ENCODE data around the gene THSD7B. TPM values are rescaled to one million over a fixed set of nuclear protein-coding genes. Genes with fewer than 3 reads are reported as not detected.
"Not testable (repeated sequence)": the region's sequence is repeated elsewhere in the genome, so short reads cannot be mapped to it uniquely, and the experiment has no call there.

Gene THSD7B
- total RNA-seq, 6 donors from 2014 or later: 0.47 TPM; not detected in 5

DNA sequence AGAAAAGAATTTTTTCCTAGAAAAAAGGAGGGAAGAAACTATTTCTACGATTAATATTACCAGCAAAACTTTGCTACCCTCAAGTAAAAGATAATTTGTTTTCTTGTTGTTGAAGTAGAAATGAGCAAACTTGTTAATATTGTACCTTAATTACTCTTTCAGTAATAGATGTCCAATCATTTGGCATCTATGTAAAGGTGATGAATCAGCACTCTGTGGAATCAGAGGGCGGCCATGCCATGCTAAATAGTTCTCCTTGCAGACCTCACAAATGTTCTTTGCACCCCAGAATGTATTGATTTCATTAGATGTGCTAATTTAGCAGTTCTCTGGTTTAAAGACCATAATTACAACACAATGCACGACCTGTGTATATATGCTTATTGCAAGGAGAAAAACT is 29.1 kb upstream of the THSD7B start:
- H3K36me3 ChIP-seq: no peaks in the 10 kb centered on the region
- H3K27me3 ChIP-seq: no peaks in the 10 kb centered on the region
- no peak for DNase-seq
- no peaks in the 10 kb centered on the region for H3K4me1 ChIP-seq
- TF ChIP-seq EP300 (IDR thresholded peaks at IDR 0.05) (no peak), POLR2A (IDR thresholded peaks at IDR 0.05) (no peak), POLR2AphosphoS5 (IDR thresholded peaks at IDR 0.05) (no peak)
- TF ChIP-seq, protein P1, sequence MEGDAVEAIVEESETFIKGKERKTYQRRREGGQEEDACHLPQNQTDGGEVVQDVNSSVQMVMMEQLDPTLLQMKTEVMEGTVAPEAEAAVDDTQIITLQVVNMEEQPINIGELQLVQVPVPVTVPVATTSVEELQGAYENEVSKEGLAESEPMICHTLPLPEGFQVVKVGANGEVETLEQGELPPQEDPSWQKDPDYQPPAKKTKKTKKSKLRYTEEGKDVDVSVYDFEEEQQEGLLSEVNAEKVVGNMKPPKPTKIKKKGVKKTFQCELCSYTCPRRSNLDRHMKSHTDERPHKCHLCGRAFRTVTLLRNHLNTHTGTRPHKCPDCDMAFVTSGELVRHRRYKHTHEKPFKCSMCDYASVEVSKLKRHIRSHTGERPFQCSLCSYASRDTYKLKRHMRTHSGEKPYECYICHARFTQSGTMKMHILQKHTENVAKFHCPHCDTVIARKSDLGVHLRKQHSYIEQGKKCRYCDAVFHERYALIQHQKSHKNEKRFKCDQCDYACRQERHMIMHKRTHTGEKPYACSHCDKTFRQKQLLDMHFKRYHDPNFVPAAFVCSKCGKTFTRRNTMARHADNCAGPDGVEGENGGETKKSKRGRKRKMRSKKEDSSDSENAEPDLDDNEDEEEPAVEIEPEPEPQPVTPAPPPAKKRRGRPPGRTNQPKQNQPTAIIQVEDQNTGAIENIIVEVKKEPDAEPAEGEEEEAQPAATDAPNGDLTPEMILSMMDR (IDR thresholded peaks at IDR 0.05): no peak
- no peak overlapping the region for H3K4me3 ChIP-seq
- no peak overlapping the region for H3K27ac ChIP-seq
- 83 to 84% methylated on average over 3 of the region's 3 CpGs for WGBS, 2 donors
- ATAC-seq (ENCODE audit: low FRiP score in 2 of 2): no peak
- H3K9me3 ChIP-seq: no peaks in the 10 kb centered on the region

DNA sequence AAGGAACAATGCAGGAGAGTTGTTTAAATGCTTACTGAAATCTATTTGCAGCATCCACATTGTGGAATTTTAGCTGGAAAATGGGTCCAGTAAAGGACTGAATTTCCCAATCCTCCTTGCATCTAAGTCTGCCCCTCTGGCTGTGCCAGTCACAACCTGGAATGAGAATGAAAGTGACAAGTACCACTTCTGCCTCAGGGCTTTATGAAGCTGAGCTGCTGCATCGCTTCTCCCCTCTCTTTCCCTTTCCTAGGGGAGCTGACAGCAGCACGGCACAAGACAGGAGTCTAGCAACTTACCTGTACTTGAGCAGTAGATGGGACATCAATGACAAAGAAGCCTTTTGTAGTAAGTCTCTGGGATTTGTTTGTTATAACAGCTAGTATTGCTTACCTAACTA is 27.3 kb upstream of the THSD7B start:
- no peaks in the 10 kb centered on the region for H3K9me3 ChIP-seq
- no peak for DNase-seq
- 39 to 66% methylated on average over 2 of the region's 2 CpGs for WGBS, 2 donors

DNA sequence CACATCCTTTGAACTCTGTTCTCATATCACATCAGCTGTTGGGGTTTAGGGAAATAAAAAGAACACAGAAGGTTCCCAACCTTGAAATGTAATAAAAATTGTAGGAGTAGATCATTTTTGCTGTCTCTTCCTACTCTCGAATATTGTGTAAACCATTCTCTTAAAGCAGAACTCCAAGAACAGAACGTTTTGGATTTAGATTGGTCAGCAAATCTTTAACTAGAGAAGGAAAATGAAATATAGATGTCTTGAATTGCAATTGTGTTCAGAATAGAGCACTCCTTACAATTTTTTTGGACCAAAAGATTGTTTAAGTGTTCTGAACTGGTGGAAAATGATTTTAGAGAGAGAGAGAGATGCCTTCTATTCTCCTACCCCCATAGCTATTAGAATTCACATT is 23.9 kb upstream of the THSD7B start:
- DNase-seq (no peak), ATAC-seq (ENCODE audit: low FRiP score in 2 of 2) (no peak)
- H3K27ac ChIP-seq: no peak overlapping the region
- no peaks in the 10 kb centered on the region for H3K36me3 ChIP-seq
- no peaks in the 10 kb centered on the region for H3K9me3 ChIP-seq
- no peaks in the 10 kb centered on the region for H3K27me3 ChIP-seq
- no peak overlapping the region for H3K4me3 ChIP-seq
- 44 to 49% methylated on average over 2 of the region's 2 CpGs for WGBS, 2 donors
- no peak for TF ChIP-seq POLR2AphosphoS5 (IDR thresholded peaks at IDR 0.05)
- no peak for TF ChIP-seq POLR2A (IDR thresholded peaks at IDR 0.05)
- TF ChIP-seq EP300 (IDR thresholded peaks at IDR 0.05): no peak
- TF ChIP-seq, protein P1 (IDR thresholded peaks at IDR 0.05): no peak
- H3K4me1 ChIP-seq: no peaks in the 10 kb centered on the region

More for the DNA sequence above, 27.3 kb upstream of the THSD7B start:
- H3K27ac ChIP-seq: no peak overlapping the region
- no peaks in the 10 kb centered on the region for H3K36me3 ChIP-seq
- no peaks in the 10 kb centered on the region for H3K4me1 ChIP-seq
- no peak overlapping the region for H3K4me3 ChIP-seq
- ATAC-seq (ENCODE audit: low FRiP score in 2 of 2): no peak
- TF ChIP-seq, protein P1 (IDR thresholded peaks at IDR 0.05): no peak
- TF ChIP-seq POLR2A (IDR thresholded peaks at IDR 0.05) (no peak), EP300 (IDR thresholded peaks at IDR 0.05) (no peak), POLR2AphosphoS5 (IDR thresholded peaks at IDR 0.05) (no peak)
- no peaks in the 10 kb centered on the region for H3K27me3 ChIP-seq

DNA sequence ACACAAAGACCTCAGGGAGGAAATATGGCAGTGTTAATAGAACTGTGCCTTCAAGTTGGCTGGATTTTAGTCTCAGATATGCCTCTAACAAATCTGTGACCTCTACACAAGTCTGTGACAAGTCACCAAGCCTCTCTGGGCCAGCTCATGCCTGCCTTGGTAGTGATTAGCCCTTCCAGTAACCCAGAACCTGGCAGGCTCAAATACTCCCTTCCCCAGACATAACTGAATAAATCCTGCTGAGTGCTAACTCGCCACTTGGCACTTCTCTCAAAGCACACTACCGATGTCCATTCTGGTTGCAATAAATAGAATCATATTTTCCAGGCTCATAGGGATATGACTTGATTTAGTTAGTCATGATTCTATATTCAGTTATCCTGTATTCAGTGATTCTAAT is 15.3 kb upstream of the THSD7B start:
- Histone ChIP-seq H3K27ac (no peak overlapping the region), H3K36me3 (no peaks in the 10 kb centered on the region), H3K4me3 (no peak overlapping the region), H3K27me3 (no peaks in the 10 kb centered on the region), H3K4me1 (no peaks in the 10 kb centered on the region), H3K9me3 (no peaks in the 10 kb centered on the region)
- WGBS, 2 donors: 88 to 94% methylated on average over 2 of the region's 2 CpGs
- ATAC-seq (ENCODE audit: low FRiP score in 2 of 2): no peak
- no peak for DNase-seq
- TF ChIP-seq EP300 (IDR thresholded peaks at IDR 0.05) (no peak), POLR2AphosphoS5 (IDR thresholded peaks at IDR 0.05) (no peak)
- TF ChIP-seq, protein P1 (IDR thresholded peaks at IDR 0.05): no peak

DNA sequence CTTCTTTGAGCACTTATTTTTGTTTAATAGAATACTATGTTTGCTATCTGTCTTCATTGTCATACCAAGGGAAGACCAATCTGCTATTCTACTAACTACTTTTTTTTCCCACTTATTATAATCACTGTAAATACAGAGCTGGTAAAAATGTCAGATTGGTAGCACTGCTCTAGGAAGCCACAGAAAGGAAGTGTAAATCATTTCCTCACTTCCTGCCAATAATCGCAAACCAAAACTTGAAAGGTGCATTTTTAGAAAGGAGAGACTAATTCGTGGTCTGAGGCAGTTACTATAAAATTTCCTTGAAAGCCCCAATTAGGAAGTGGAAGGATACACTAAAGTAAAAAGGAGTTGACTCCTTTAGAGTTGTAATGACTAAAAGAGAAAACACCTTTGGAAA is 13.9 kb upstream of the THSD7B start:
- Histone ChIP-seq H3K27me3 (no peaks in the 10 kb centered on the region), H3K4me3 (no peak overlapping the region), H3K27ac (no peak overlapping the region), H3K9me3 (no peaks in the 10 kb centered on the region), H3K4me1 (no peaks in the 10 kb centered on the region), H3K36me3 (no peaks in the 10 kb centered on the region)
- ATAC-seq (ENCODE audit: low FRiP score in 2 of 2): no peak
- TF ChIP-seq POLR2A (IDR thresholded peaks at IDR 0.05): no peak
- no peak for TF ChIP-seq POLR2AphosphoS5 (IDR thresholded peaks at IDR 0.05)
- TF ChIP-seq EP300 (IDR thresholded peaks at IDR 0.05): no peak
- TF ChIP-seq, protein P1 (IDR thresholded peaks at IDR 0.05): no peak
- no peak for DNase-seq
- 15 to 46% methylated on average over 2 of the region's 2 CpGs for WGBS, 2 donors

DNA sequence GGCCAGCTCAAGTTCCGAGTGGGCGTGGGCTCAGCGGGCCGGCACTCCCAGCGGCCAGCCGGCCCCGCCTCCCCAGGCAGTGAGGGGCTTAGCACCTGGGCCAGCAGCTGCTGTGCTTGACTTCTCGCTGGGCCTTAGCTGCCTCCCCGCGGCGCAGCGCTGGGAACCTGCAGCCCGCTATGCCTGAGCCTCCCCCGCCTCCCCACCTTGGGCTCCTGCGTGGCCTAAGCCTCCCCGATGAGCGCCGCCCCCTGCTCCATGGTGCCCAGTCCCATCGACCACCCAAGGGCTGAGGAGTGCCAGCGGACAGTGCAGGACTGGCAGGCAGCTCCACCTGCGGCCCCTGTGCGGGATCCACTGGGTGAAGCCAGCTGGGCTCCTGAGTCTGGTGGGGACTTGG is 6.8 kb upstream of the THSD7B start:
- peak in 1 of 2 donors; percentile 73 for DNase-seq

More for the DNA sequence above, 6.8 kb upstream of the THSD7B start:
- not testable (repeated sequence) for H3K4me3 ChIP-seq; H3K4me1 ChIP-seq; H3K27me3 ChIP-seq; H3K9me3 ChIP-seq; H3K36me3 ChIP-seq; ATAC-seq (ENCODE audit: low FRiP score in 2 of 2); H3K27ac ChIP-seq
- WGBS, 2 donors: 97% methylated on average over 21 of the region's 22 CpGs; no CpG with 5 or more reads in 1 of the 2 donors

Data from upper lobe of left lung (tissue), 6 donors.